CD4-positive, alpha-beta T cell treated with Interleukin-10 for 1 hour (primary cell): ENCODE data around the gene SQOR.
A peak's percentile ranks its signal among the peaks of the same experiment; 100 is the strongest.

Experiments used
- DNase-seq: peaks from one replicate; pipeline ENCODE4 v3.0.0-alpha.2; 2020

SQOR gene

DNA sequence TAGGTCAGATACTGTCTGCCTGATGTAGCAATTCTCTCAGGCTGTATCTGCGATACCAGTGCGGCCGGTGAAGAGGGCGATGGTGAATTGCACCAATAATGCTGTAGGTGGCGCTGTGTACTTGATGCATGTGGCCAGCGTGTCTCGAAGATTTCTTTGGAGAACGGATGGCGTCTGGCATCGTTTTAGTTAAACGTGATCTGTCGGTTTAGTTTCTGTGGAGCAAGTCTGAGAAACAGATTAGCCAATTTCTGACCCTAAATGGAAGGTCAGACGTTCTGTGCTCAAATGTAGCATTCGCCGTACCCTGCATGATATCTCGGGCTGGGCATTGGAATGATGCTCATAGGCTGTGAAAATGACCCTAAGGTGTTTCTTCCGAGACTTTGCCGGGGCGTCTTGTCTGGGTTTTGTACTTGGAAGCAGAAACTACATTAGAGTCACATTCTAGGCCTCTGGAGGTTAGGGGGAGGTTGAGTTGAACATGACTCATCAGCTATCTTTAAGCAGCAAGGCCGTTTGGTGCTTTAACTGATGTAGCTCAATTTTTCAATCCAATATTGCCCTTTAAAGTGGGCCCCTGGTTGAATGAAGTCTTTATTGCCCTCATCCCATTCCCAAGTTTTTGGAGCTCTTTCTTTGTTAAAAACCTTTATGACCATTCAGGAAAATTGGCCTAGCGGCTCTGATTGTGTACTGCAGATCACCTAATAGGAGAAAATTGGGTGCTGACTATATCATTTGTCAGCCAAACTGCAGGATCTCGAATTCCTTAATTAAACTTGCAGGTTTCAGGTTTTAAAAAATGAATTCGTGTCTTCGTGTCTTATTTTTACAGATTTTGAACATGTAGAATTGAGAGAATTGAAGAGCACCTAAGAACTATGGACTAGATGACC lies 80.0 kb downstream of the SQOR start:
- peak; percentile 42 for DNase-seq

DNA sequence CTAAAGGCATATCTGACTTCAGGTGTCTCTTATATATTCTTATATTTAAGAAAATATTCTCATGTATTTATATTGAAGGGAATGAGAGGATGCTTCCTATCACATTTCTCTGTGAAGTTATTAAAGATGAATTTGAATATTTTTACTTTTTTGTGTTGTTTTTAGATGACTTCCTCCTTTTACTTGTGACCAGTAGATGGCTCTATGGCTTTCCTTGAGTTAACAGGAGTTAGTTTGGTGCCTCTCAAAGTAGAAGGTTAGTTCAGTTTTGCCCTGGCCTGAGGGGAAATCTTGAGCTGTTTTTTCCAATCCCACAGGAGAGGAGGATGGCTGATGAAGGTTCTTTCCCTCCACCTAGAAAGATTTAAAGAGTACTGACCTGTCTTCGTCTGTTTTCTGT lies 80.7 kb downstream of the SQOR start:
- DNase-seq, result no peak

DNA sequence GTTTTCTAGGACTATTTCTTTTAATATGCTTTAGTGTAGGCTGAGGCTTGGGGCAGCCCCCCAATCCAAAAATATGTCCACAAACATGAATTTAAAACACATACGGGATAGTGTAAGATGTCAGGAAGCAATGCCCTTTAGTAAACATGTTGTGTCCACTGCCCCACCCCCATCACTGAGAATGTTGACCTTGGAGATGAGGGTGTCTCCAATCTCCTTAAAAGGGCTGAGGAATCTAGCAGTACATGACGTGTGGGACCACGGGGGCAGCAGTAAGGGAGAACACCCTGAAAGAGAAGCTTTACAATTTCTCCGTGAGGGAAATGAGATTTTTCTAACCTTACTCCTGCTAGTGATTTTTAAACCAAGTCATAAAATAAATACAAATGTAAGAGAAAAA lies 84.7 kb downstream of the SQOR start:
- DNase-seq, result no peak

DNA sequence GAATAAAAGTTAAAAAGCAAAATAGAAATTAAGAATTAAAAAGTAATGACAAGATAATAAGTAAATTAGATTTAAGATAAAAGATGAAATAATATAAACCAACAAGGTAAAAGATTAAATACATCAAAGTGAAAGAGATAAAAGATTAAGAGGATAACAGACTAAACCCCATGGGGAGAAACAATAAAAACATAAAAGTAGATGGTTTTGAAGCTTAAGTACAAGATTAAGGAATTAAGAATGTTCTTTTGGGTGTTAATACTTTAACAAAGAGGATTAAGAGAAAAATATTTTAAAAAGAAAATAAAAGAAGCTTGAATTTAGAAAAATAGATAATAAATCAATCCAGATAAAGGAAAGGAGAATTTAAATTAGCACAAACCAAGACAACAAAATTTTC lies 85.4 kb downstream of the SQOR start:
- no peak for DNase-seq

DNA sequence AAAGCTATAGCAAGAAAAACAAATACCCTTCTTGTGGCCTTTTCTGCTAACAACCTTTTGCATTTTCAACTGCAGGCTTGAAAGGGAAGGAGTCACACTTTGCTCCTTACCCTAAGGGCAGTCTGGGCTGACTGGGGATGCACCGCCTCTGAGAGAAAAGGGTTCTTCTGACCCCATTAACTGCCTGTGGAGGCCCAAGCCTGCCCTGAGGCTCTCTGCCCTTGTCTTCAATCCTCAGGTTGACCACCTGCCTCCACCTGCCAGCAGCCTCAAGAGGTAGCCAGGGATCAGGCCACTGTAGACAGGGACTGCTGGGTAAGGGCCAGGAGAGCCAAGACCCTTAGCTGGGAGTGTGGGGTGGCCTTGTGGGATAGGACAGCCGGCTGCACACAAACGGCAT lies 93.8 kb downstream of the SQOR start:
- no peak for DNase-seq

DNA sequence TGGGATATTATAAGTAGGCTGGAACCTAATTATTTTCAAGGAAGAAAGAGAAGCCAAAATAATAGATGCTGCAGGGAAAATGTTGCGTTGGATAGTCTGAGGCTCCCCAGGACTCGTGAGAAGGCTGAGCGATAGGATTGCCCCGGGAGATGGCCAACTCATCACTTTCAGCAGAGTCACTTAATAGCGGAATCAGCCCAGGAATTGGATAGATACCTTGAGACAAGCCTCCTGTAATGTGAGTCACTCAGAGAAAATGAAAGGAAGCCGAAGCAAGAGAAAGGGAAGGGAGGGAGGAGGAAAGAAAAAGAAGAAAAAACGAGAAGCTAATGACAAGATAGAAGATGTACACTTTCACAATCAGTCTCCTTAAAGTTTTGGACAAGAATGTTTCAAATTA lies 94.3 kb downstream of the SQOR start:
- DNase-seq, result no peak

DNA sequence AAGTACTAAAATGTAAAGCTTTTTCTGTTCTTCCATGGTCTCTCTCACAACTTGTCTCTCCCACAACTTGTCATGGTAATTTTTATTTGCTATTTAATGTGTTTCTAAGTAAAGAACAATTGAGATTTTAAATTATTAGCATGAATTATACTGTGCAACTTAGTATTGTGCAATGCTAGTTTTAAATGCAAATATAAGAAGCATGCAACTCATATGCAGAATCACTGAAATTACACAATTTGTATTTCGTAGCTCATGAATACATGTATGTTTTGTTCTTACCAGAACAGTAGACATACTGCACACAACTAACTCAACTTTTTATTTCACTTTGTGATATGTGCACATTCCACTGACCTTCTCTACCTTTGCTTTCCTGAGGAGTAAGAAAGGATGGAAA lies 96.5 kb downstream of the SQOR start:
- no peak for DNase-seq

DNA sequence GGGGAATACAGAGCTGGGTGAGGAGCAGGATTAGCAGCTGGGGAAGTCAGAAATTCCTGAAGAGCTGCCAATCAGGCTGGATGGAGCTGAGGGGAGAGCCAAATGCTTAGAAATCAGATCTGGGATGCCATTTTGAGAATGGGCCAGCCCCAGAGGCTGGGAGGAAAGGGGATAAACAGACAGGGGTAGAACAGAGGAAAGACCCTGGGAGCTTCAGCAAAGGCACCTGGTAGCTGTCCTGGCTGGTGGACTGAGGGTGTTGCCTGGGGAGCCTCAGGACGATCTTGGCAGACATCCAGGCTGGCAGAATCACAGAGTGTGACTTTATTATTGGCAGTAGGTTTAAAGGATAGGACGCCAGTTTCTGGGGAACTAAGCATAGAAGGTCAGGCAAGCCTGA lies 97.8 kb downstream of the SQOR start:
- no peak for DNase-seq

DNA sequence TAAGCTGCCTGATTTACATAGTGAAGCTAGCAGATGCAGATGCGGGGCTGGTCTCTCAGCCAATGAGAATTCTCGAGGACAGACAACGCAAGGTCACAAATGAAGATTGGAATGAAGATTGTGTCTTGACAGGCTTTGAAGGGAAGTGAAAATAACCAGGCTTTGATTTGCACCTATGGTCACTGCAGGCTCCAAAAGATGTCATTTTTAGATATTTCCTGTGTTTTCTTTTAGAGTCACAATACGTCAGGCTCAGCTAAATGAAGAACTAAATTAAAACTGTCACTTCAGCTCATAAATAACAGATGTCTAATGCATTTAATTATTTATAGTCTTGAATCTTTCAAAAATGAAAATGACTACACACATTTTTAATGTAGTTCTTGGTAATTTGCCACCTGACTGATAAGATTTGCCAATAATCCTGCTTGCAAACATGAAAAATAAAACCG lies 99.5 kb downstream of the SQOR start:
- DNase-seq, result no peak
